ENCODE measurements around the gene SLC38A3. TPM values are rescaled to one million over a fixed set of nuclear protein-coding genes. Genes with fewer than 3 reads are reported as not detected.

Gene SLC38A3
- total RNA-seq, 2 donors from 2014 or later, result 2.4 to 7.9 TPM

- H3K27me3 ChIP-seq, result no peaks in the 10 kb centered on the region
- H3K36me3 ChIP-seq, result no peaks in the 10 kb centered on the region
- H3K4me1 ChIP-seq, result peaks cover 0 to 79% of the 10 kb centered on the region in 2 donors
- no peaks in the 10 kb centered on the region for H3K9me3 ChIP-seq
- no peak for TF ChIP-seq CTCF (IDR thresholded peaks at IDR 0.05)
- H3K4me3 ChIP-seq, result peak overlapping the region in 1 of 2 donors; percentile 54
- no peak for DNase-seq (ENCODE audit: low spot score)
- peak overlapping the region; percentile 92 to 97 for H3K27ac ChIP-seq
Observed at GRCh38 chr3:50268276-50268675, 63.2 kb downstream of the SLC38A3 start.

GRCh38 chr3:50268703-50269451, 63.8 kb downstream of the SLC38A3 start, which contains the start of gene SEMA3B:
SEMA3B (plus strand) TSS chr3:50269147; CDS start chr3:50269241, 94 bp downstream.
- Histone ChIP-seq H3K36me3 (no peaks in the 10 kb centered on the region), H3K27ac (peak within 1 kb of the TSS; percentile 92 to 97), H3K4me3 (peak within 1 kb of the TSS; percentile 20 to 54), H3K9me3 (no peaks in the 10 kb centered on the region), H3K4me1 (peaks cover 0 to 83% of the 10 kb centered on the region in 2 donors), H3K27me3 (no peaks in the 10 kb centered on the region)
- no peak for DNase-seq (ENCODE audit: low spot score)
- no peak for TF ChIP-seq CTCF (IDR thresholded peaks at IDR 0.05)

- H3K4me3 ChIP-seq, result peak overlapping the region; percentile 20 to 31
- H3K27ac ChIP-seq, result peak overlapping the region; percentile 92 to 97
- TF ChIP-seq CTCF (IDR thresholded peaks at IDR 0.05), result no peak
- DNase-seq (ENCODE audit: low spot score), result no peak
- peaks cover 0 to 83% of the 10 kb centered on the region in 2 donors for H3K4me1 ChIP-seq
- H3K27me3 ChIP-seq, result no peaks in the 10 kb centered on the region
- H3K36me3 ChIP-seq, result no peaks in the 10 kb centered on the region
- no peaks in the 10 kb centered on the region for H3K9me3 ChIP-seq
Observed at GRCh38 chr3:50269460-50269859, 64.4 kb downstream of the SLC38A3 start.

- Histone ChIP-seq H3K27me3 (no peaks in the 10 kb centered on the region), H3K4me3 (peak overlapping the region in 1 of 2 donors; percentile 31), H3K4me1 (peaks cover 0 to 83% of the 10 kb centered on the region in 2 donors), H3K9me3 (no peaks in the 10 kb centered on the region), H3K36me3 (no peaks in the 10 kb centered on the region), H3K27ac (peak overlapping the region; percentile 92 to 97)
- no peak for TF ChIP-seq CTCF (IDR thresholded peaks at IDR 0.05)
- DNase-seq (ENCODE audit: low spot score), result no peak
Observed at GRCh38 chr3:50269977-50270413, 64.9 kb downstream of the SLC38A3 start.

- H3K27me3 ChIP-seq, result no peaks in the 10 kb centered on the region
- no peaks in the 10 kb centered on the region for H3K9me3 ChIP-seq
- H3K4me1 ChIP-seq, result peaks cover 0 to 83% of the 10 kb centered on the region in 2 donors
- TF ChIP-seq CTCF (IDR thresholded peaks at IDR 0.05), result no peak
- H3K36me3 ChIP-seq, result no peaks in the 10 kb centered on the region
- DNase-seq (ENCODE audit: low spot score), result no peak
- peak overlapping the region in 1 of 2 donors; percentile 31 for H3K4me3 ChIP-seq
- H3K27ac ChIP-seq, result peak overlapping the region; percentile 92 to 97
Observed at GRCh38 chr3:50270422-50271224, 65.6 kb downstream of the SLC38A3 start.

MicroRNA genes within 50 kb of the gene (microRNA counts, 767-probe panel; counts per million panel counts)
- 0 to 31.0 counts per million in 2 donors for microRNA hsa-miR-566

Small RNA genes within 50 kb of the gene (microRNA-seq; reads per million reads assigned to microRNA genes)
- gene MIR566 (ENCODE audit: borderline number of aligned reads in 2 of 2, borderline replicate concordance in 1 of 2) (0 reads per million in 2 donors), gene MIR5787 (ENCODE audit: borderline number of aligned reads in 2 of 2, borderline replicate concordance in 1 of 2) (0 reads per million in 2 donors)

Other genes with a start within 250 kb of the SLC38A3 start
- gene RBM5, start 116.4 kb upstream of the SLC38A3 start, total RNA-seq, result 10 to 100 TPM; 58.7 to 75.8 TPM
- 10 to 100 TPM in 1 of 2 donors, 1 to 10 TPM in 1; 6.3 to 18.7 TPM for gene SEMA3F, start 49.9 kb upstream of the SLC38A3 start, total RNA-seq
- gene GNAT1, start 13.7 kb upstream of the SLC38A3 start, total RNA-seq, result not detected
- gene GNAI2, start 30.9 kb downstream of the SLC38A3 start, total RNA-seq, result 100 to 1,000 TPM in 1 of 2 donors, 10 to 100 TPM in 1; 72.1 to 127 TPM
- 10 to 100 TPM; 15.4 to 20.0 TPM for gene SEMA3B, start 63.9 kb downstream of the SLC38A3 start, total RNA-seq
- gene LSMEM2, start 73.8 kb downstream of the SLC38A3 start, total RNA-seq, result 10 to 100 TPM in 1 of 2 donors, 1 to 10 TPM in 1; 9.0 to 10.6 TPM
- gene IFRD2, start 87.2 kb downstream of the SLC38A3 start, total RNA-seq, result 10 to 100 TPM; 51.0 to 58.5 TPM
- 1 to 10 TPM in 1 of 2 donors, under 1 TPM in 1; 0.74 to 3.5 TPM for gene HYAL3, start 94.1 kb downstream of the SLC38A3 start, total RNA-seq
- gene NAA80, start 94.1 kb downstream of the SLC38A3 start, total RNA-seq, result 10 to 100 TPM in 1 of 2 donors, 1 to 10 TPM in 1; 9.0 to 10.7 TPM
- gene HYAL1, start 98.3 kb downstream of the SLC38A3 start, total RNA-seq, result 10 to 100 TPM; 38.1 to 40.8 TPM
- gene HYAL2, start 117.5 kb downstream of the SLC38A3 start, total RNA-seq, result 100 to 1,000 TPM; 129 to 198 TPM
- gene TUSC2, start 123.0 kb downstream of the SLC38A3 start, total RNA-seq, result 10 to 100 TPM; 23.4 to 29.6 TPM
- 10 to 100 TPM; 18.6 to 25.9 TPM for gene RASSF1, start 135.6 kb downstream of the SLC38A3 start, total RNA-seq
- gene ZMYND10, start 140.5 kb downstream of the SLC38A3 start, total RNA-seq, result under 1 TPM; 0.26 to 0.31 TPM
- gene NPRL2, start 145.5 kb downstream of the SLC38A3 start, total RNA-seq, result 10 to 100 TPM; 12.5 to 20.3 TPM
- 10 to 100 TPM; 11.7 to 11.9 TPM for gene CYB561D2, start 145.6 kb downstream of the SLC38A3 start, total RNA-seq
- gene TMEM115, start 154.2 kb downstream of the SLC38A3 start, total RNA-seq, result 10 to 100 TPM; 37.1 to 47.4 TPM